Trophoblast cell (in vitro differentiated cells and primary cell): ENCODE measurements around the gene CST9.
"Not testable (repeated sequence)": the region's sequence is repeated elsewhere in the genome, so short reads cannot be mapped to it uniquely, and the experiment has no call there.

Experiments used
- DNase-seq, 2 donors: peaks; one replicate each; pipeline ENCODE4 v3.0.0-alpha.2; 2016
- H2AFZ ChIP-seq: 2 replicates; pipeline ENCODE4 v1.6.1; 2013; ENCODE audit warnings: low read length, moderate library complexity, mild to moderate bottlenecking; ENCODE audit not compliant: insufficient read depth, poor library complexity
- H2AK5ac ChIP-seq: 2 replicates; pipeline ENCODE4 v1.6.1; 2013; ENCODE audit warnings: mild to moderate bottlenecking, low read length
- H2BK120ac ChIP-seq: 2 replicates; pipeline ENCODE4 v1.6.1; 2013; ENCODE audit warnings: low read length, mild to moderate bottlenecking, moderate library complexity; ENCODE audit not compliant: insufficient read depth, poor library complexity
- H2BK12ac ChIP-seq: 2 replicates; pipeline ENCODE4 v1.6.1; 2013; ENCODE audit warnings: mild to moderate bottlenecking, low read length, moderate library complexity
- H2BK5ac ChIP-seq: 2 replicates; pipeline ENCODE4 v1.6.1; 2013; ENCODE audit warnings: low read length, low read depth, moderate library complexity, mild to moderate bottlenecking; ENCODE audit not compliant: poor library complexity
- H3K14ac ChIP-seq: 2 replicates; pipeline ENCODE4 v1.6.1; 2013; ENCODE audit warnings: mild to moderate bottlenecking, low read length
- H3K18ac ChIP-seq: 2 replicates; pipeline ENCODE4 v1.6.1; 2013; ENCODE audit warnings: mild to moderate bottlenecking, low read length
- H3K23ac ChIP-seq: 2 replicates; pipeline ENCODE4 v1.6.1; 2013; ENCODE audit warnings: low read length
- H3K27ac ChIP-seq: 2 replicates; pipeline ENCODE4 v1.5.1; 2013; ENCODE audit warnings: low read depth, mild to moderate bottlenecking, inconsistent platforms, low read length, moderate library complexity
- H3K27me3 ChIP-seq: 2 replicates; pipeline ENCODE4 v1.6.1; 2013; ENCODE audit warnings: inconsistent platforms, mild to moderate bottlenecking, low read length, moderate library complexity; ENCODE audit not compliant: insufficient read depth
- H3K36me3 ChIP-seq, 2 experiments: 1 replicate in 1 of 2; 2 replicates in 1 of 2; pipeline ENCODE4 v1.6.1; 2013; ENCODE audit warnings: low read length in 2 of 2, mild to moderate bottlenecking in 2 of 2, moderate library complexity in 1 of 2; ENCODE audit not compliant: insufficient read depth in 2 of 2, control insufficient read depth in 1 of 2
- H3K4ac ChIP-seq: 2 replicates; pipeline ENCODE4 v1.6.1; 2013; ENCODE audit warnings: low read depth, mild to moderate bottlenecking, low read length, moderate library complexity
- H3K4me1 ChIP-seq, 2 experiments: 1 replicate in 1 of 2; 2 replicates in 1 of 2; pipeline ENCODE4 v1.6.1; 2013; ENCODE audit warnings: low read length in 2 of 2, mild to moderate bottlenecking in 2 of 2, moderate library complexity in 1 of 2; ENCODE audit not compliant: insufficient read depth in 2 of 2, control insufficient read depth in 1 of 2
- H3K4me2 ChIP-seq: 2 replicates; pipeline ENCODE4 v1.6.1; 2013; ENCODE audit warnings: inconsistent platforms, mild to moderate bottlenecking, low read length, moderate library complexity
- H3K4me3 ChIP-seq: 2 replicates; pipeline ENCODE4 v1.5.1; 2013; ENCODE audit warnings: mild to moderate bottlenecking, low read depth, low read length, inconsistent platforms
- H3K79me1 ChIP-seq: one replicate; pipeline ENCODE4 v1.6.1; 2013; ENCODE audit warnings: low read length
- H3K79me2 ChIP-seq: 2 replicates; pipeline ENCODE4 v1.6.1; 2013; ENCODE audit warnings: low read length, mild to moderate bottlenecking; ENCODE audit not compliant: control insufficient read depth, insufficient read depth, poor library complexity
- H3K9ac ChIP-seq: 2 replicates; pipeline ENCODE4 v1.6.1; 2013; ENCODE audit warnings: mild to moderate bottlenecking, low read length
- H3K9me3 ChIP-seq: 2 replicates; pipeline ENCODE4 v1.6.1; 2013; ENCODE audit warnings: low read depth, mild to moderate bottlenecking, control low read depth, inconsistent platforms, low read length; ENCODE audit not compliant: insufficient read depth
- H4K12ac ChIP-seq: 2 replicates; pipeline ENCODE4 v1.6.1; 2013; ENCODE audit warnings: low read depth, mild to moderate bottlenecking, low read length, moderate library complexity
- H4K8ac ChIP-seq: 2 replicates; pipeline ENCODE4 v1.6.1; 2013; ENCODE audit warnings: low read depth, mild to moderate bottlenecking, low read length, moderate library complexity
- H4K91ac ChIP-seq: one replicate; pipeline ENCODE4 v1.6.1; 2013; ENCODE audit warnings: low read depth, mild to moderate bottlenecking, low read length, moderate library complexity
- WGBS: extraction: QIAGEN DNeasy Blood & Tissue Kit; methylation state at CpG from one replicate; pipeline ENCODE4 v1.1.7; 2013; ENCODE audit warnings: missing lambda C conversion rate; ENCODE audit not compliant: insufficient read length, insufficient coverage; ENCODE audit errors: extremely low coverage; 5-methylcytosine and 5-hydroxymethylcytosine counted together

CST9 gene

GRCh38 chr20:23584434-23585199 is 21.1 kb downstream of the CST9 start:
- Histone ChIP-seq H3K4ac (no peak overlapping the region), H3K79me1 (no peaks in the 10 kb centered on the region), H4K12ac (no peak overlapping the region), H4K8ac (no peak overlapping the region), H2BK5ac (no peak overlapping the region), H3K79me2 (no peaks in the 10 kb centered on the region), H3K4me1 (no peaks in the 10 kb centered on the region), H3K18ac (no peak overlapping the region), H2AK5ac (no peak overlapping the region), H3K9ac (no peak overlapping the region), H3K4me2 (no peak overlapping the region), H3K27ac (no peak overlapping the region), H3K23ac (no peak overlapping the region), H2BK120ac (no peak overlapping the region), H3K9me3 (no peaks in the 10 kb centered on the region), H3K4me3 (no peak overlapping the region), H3K27me3 (no peaks in the 10 kb centered on the region), H2AFZ (no peak overlapping the region), H3K36me3 (no peaks in the 10 kb centered on the region), H4K91ac (no peak overlapping the region), H2BK12ac (no peak overlapping the region), H3K14ac (no peak overlapping the region)
- WGBS, result no CpG with 5 or more reads among the region's 5 CpGs
- no peak for DNase-seq

DNA sequence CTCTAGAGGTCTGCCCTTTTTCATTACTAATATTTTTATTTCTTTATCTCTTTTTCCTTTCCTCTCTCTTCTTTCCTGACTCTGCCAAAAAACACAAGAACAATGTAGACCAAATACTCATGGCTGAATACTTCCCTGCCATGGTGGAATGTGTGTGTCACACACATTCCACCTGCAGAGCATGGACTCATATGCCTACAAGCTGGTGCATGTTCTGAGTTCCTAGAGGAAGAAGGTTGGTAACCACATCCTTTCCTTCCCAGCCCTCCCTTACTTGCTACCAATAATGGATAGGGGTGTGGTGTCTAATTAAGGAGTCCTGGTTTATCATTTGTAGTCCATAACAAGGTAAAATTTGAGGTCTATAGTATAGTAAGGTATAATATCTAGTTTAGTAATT is 22.2 kb downstream of the CST9 start:
- Histone ChIP-seq H2BK5ac (no peak overlapping the region), H4K8ac (no peak overlapping the region), H2AFZ (no peak overlapping the region), H3K4me3 (no peak overlapping the region), H3K79me2 (no peaks in the 10 kb centered on the region), H3K9me3 (no peaks in the 10 kb centered on the region), H4K91ac (no peak overlapping the region), H4K12ac (no peak overlapping the region), H3K18ac (no peak overlapping the region), H2BK12ac (no peak overlapping the region), H2AK5ac (no peak overlapping the region), H3K79me1 (no peaks in the 10 kb centered on the region), H3K4me1 (no peaks in the 10 kb centered on the region), H3K27ac (no peak overlapping the region), H3K36me3 (no peaks in the 10 kb centered on the region), H3K9ac (no peak overlapping the region), H3K4ac (no peak overlapping the region), H3K27me3 (no peaks in the 10 kb centered on the region), H3K23ac (no peak overlapping the region), H2BK120ac (no peak overlapping the region), H3K4me2 (no peak overlapping the region), H3K14ac (no peak overlapping the region)
- DNase-seq, result peak; percentile 27 to 39

GRCh38 chr20:23582293-23582692 is 23.4 kb downstream of the CST9 start:
- Histone ChIP-seq H4K12ac (no peak overlapping the region), H3K9ac (no peak overlapping the region), H2AFZ (no peak overlapping the region), H3K9me3 (no peaks in the 10 kb centered on the region), H2BK5ac (no peak overlapping the region), H3K27ac (no peak overlapping the region), H3K27me3 (no peaks in the 10 kb centered on the region), H3K36me3 (no peaks in the 10 kb centered on the region), H3K23ac (no peak overlapping the region), H3K79me1 (no peaks in the 10 kb centered on the region), H3K4me1 (no peaks in the 10 kb centered on the region), H3K79me2 (no peaks in the 10 kb centered on the region), H3K4me3 (no peak overlapping the region), H3K14ac (no peak overlapping the region), H3K18ac (no peak overlapping the region), H4K91ac (no peak overlapping the region), H2BK12ac (no peak overlapping the region), H2BK120ac (no peak overlapping the region), H4K8ac (no peak overlapping the region), H3K4ac (no peak overlapping the region), H3K4me2 (no peak overlapping the region), H2AK5ac (no peak overlapping the region)
- no peak for DNase-seq
- no CpG with 5 or more reads among the region's 1 CpG for WGBS

DNA sequence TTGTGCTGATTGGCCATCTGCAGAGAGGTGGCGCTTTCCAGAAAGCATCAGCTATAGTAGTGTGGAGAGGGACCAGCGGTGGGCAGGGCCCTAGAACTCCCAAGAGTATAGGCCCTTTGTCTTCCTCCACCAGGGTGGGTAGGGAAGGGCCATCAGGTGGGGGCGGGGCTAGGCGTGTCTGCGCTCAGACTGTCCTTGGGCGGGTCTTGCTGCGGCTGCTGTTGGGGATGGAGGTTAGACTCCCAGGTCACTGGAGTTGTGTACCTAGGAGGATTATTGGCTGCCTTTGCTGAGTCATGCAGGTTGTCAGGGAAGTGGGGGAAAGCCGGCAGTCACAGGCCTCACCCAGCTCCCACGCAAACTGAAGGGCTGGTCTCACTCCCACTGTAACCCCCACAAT is 23.9 kb downstream of the CST9 start:
- H3K4ac ChIP-seq, H2BK5ac ChIP-seq, H3K9ac ChIP-seq, DNase-seq, H3K36me3 ChIP-seq, H3K4me3 ChIP-seq, H4K8ac ChIP-seq, H3K27ac ChIP-seq, H4K91ac ChIP-seq, H3K23ac ChIP-seq, H3K4me1 ChIP-seq, H3K9me3 ChIP-seq, H2AFZ ChIP-seq, H3K4me2 ChIP-seq, H2BK12ac ChIP-seq, H3K14ac ChIP-seq, H2BK120ac ChIP-seq, H4K12ac ChIP-seq, H2AK5ac ChIP-seq, H3K79me2 ChIP-seq, H3K18ac ChIP-seq, H3K79me1 ChIP-seq, H3K27me3 ChIP-seq: not testable (repeated sequence)
- no CpG with 5 or more reads among the region's 9 CpGs for WGBS
